ENCODE data around the gene FNIP1.
"Not testable (repeated sequence)": the region's sequence is repeated elsewhere in the genome, so short reads cannot be mapped to it uniquely, and the experiment has no call there.

FNIP1 gene

DNA sequence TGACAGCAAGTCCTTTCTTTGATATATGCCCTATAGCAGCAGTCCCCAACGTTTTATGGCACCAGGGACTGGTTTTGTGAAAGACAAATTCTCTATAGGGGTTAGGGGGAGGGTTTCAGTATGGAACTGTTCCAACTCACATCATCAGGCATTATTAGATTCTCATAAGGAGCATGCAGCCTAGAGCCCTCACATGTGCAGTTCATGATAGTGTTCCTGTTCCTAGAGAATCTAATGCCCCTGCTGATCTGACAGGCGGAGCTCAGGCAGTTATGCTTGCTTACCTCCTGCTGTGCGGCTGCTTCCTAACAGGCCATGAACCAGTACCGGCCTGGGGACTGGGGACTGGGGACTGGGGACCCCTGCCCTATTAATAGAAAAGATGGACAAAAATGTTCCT is 159.1 kb downstream of the FNIP1 start:
- no peak for DNase-seq (ENCODE audit: low spot score)

DNA sequence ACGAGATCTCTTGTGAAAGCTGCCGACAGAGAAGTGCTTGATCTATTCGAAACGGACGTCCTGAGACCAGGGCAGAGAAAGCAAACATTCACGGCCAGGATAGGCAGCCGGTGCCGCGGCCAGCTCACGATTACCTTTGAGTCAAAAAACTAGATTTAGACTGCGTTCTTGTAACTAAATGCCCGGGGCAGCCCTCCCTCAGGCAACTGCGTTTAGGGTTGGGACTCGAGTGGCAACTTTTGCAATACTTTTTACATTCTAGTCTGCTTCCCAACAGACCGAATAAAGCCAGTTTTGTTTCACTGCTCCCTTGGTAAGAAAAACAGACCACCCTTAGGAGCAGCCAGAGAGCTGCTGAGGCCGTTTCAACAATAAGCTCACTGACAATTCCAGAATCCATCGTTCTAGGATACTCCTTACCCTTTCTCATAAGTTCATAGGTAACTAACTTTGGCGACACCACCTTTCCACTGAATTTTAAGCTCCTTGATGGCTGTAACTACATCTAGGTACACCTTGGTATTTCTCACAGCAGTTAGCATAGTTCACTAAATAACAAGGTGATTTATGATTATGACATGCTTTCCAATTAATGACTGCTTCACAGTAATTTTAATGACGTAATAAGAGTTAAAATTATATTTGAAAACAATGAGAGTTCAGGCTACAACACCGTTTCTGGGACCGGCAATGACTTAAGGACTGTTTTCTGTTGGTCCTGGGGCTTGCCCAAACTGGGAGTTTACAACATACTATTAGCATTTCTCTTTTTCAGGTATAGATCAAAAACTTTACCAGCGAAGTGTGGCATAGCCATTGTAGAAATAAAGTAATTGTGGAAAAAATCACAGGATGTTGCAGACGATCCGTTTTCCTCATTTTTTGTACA is 160.9 kb downstream of the FNIP1 start:
- peak; percentile 8 for DNase-seq (ENCODE audit: low spot score)

DNA sequence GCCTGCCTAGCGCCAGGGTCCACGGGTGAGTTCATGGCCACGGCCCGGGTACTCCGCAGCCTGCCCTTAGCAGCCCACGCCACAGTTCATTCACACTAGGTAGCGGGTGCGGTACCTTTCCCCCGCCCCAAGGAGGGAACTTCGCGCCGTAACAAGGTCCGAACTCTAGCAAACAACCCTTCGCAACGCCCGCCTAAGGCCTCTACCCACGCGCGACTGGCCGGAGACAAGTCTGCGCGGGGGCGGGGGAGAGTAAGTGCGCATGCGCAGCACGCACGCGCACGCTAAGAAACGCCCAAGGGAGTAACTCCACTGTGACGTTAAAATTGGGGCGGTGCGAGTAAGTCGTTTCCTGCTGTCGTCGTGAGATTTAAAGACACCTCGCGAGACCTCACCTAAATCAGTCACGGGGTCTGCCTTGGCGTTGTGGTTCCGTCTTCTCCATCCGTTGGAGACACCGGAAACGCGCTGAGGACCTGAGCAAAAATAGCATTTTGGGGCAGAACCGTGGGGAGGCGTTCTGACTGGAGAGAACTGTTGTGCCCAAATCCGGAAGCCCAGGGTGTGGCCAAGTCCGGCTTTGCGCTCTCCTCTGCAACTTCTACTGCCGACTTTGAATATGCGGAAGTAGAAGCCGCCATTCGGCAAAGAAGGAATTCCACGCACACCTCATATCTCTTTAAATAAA is 161.7 kb downstream of the FNIP1 start, which contains the start of gene RAPGEF6:
Gene RAPGEF6 (minus strand): TSS at position 234 of the 688 bp plus-strand sequence. CDS start 199 bp downstream, at position 35.
- peak; percentile 93 for DNase-seq (ENCODE audit: low spot score)

DNA sequence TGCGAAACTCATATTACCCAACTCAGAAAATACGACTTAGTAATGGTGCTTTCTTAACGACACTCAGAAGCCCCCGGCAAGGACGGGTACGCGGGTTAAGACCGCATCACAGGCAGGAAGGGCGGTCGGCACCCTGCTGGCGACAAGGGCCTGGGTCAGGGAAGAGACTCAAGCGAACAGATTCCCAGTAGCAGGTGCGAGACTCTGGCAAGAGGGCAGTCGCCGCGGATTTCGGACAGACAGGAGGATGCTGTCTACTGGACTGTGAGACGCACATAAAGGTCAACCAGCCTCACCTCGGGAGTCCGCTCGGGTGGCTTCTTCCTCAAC is 162.2 kb downstream of the FNIP1 start:
- DNase-seq (ENCODE audit: low spot score): peak; percentile 27

DNA sequence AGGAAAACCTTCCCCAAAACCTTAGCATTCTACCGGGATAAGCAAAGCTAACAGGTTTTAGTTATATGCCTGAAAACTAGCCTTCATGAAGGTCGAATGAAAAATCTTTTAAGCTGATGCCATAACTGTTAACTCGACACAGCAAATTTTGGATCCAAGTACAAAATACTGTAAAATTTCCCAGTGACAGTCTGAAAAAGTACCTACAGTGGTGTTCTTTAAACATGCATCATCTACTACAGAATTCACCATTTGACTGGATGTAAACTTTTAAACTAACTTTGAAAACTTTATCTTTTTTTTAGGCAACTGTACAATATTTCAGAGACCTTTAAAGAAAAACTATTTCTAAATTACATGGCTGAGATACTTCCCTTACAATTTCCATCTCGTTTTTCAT is 162.6 kb downstream of the FNIP1 start:
- no peak for DNase-seq (ENCODE audit: low spot score)

DNA sequence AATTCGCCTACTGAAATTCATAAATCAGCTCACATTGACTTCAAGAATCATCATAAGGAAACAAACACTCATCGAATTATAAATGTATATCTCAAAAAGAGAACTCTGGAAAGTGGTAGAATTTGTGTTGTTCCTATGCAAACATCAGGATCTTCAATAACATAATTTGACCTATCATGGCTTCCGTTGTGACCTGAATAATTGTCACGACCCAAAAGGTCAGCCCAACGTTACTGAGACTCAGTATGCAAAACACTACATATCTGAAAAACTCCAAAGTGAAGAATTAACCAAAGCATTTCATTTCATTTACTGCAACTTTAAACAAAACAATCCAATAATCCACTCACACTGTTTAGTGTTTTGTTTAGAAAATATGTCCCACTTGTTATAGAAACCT is 163.0 kb downstream of the FNIP1 start:
- DNase-seq (ENCODE audit: low spot score): no peak

GRCh38 chr5:131630963-131631350 is 165.9 kb downstream of the FNIP1 start:
- DNase-seq (ENCODE audit: low spot score): no peak

GRCh38 chr5:131630208-131630962 is 166.4 kb downstream of the FNIP1 start:
- DNase-seq (ENCODE audit: low spot score): no peak

DNA sequence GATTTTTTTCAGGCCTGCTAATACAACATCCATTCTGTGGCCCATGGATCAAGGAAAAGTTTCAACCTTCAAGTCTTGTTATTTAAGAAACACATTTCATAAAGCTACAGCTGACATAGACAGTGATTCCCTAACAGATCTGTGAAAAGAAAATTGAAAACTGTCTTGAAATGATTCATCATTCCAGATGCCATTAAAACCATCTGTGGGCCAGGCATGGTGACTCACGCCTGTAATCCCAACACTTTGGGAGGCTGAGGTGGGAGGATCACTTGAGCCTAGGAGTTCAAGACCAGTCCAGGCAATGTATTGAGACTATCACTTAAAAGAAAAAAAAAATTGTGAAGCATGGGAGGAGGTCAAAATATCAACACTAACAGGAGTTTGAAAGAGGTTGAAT is 167.8 kb downstream of the FNIP1 start:
- DNase-seq (ENCODE audit: low spot score): no peak

DNA sequence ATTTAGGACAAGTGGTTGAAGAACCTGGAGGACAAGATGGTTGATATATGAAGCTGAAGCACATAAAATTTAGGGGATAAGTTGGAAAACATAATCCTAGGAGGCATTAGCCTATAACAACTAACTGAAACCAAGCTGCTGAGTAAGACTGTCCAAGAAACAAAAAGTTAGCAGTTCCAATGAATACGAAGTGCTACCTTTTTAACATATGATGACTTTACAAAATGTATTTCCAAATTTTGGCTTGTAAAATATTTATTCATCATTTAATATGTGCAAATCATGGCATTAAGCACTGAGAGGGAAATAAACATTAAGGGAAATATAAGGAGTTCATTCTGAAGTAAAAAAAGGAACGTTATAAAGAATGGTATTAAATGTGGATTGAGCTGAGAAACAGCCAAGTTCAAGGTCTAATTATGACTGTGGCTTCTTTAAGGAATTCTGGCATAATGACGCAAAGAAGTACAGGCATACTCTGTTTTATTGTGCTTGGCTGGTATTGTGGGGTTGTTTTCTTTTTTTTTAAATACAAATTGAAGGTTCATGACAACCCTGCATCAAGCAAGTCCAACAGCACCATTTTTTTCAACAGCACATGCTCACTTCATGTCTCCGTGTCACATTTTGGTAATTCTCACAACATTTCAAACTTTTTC is 169.5 kb downstream of the FNIP1 start:
- DNase-seq (ENCODE audit: low spot score): no peak

DNA sequence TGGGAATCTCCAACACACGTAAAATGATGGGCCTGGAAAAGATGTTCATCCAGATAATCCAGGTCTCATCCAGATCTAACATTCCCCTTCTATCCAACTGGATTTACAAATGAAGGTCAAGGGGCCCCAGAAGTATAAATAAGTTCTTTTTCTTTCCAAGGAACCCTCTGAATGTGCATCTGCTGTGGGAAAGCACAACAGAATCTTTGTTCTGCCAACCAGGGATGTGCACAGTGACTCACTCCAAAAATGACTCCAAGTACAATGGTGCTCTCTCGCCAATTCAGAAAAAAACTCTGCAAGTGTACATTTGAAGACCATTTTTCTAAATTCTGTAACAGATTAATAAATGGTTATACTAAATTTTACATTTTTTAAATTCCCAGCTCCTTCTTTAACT is 174.2 kb downstream of the FNIP1 start:
- DNase-seq (ENCODE audit: low spot score): peak; percentile 19

GRCh38 chr5:131621164-131621563 is 175.7 kb downstream of the FNIP1 start:
- not testable (repeated sequence) for DNase-seq (ENCODE audit: low spot score)

- DNase-seq (ENCODE audit: low spot score): no peak
These were observed 177.7 kb downstream of the FNIP1 start for GRCh38 chr5:131619102-131619501.

DNA sequence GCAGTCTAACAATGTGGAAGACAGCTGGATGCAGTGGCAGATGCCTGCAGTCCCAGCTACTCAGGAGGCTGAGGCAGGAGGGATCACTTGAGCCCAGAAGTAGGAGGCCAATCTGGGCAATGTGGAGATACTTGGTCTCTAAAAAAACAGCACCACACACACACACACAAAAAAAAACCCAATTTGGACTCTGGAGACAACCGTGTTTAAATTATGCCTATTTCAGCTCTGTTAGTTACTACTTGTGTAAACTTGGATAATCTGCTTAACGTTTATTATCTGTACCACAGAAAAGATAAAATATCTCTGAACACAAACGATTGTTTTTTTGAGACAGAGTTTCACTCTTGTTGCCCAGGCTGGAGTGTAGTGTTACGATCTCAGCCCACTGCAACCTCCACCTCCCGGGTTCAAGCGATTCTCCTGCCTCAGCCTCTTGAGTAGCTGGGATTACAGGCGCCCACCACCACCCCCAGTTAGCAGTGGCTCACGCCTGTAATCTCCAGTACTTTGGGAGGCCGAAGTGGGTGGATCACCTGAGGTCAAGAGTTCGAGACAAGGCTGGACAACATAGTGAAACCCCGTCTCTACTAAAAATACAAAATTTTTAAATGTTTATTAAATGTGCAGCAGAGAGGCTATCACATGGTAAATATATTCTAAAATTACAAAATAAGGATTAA is 179.5 kb downstream of the FNIP1 start:
- DNase-seq (ENCODE audit: low spot score): no peak

- no peak for DNase-seq (ENCODE audit: low spot score)
These were observed 180.9 kb downstream of the FNIP1 start for GRCh38 chr5:131615957-131616356.

DNA sequence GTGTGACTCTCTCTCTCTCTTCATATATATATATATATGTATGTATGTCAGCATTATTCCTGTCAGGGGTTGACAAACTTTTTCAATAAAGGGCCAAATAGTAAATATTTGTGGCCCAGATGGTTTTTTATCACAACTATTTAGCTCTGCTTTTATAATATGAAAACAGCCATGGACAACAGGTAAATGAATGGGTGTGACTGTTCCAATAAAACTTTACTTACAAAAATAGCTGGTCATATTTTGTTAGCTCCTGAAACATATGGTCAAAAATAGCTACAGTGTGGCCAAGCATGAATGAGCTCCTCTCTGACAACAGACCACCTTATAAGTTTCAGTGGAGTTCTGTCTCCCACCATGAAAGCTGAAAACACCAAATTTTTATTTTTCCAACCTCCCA is 183.4 kb downstream of the FNIP1 start:
- DNase-seq (ENCODE audit: low spot score): no peak

DNA sequence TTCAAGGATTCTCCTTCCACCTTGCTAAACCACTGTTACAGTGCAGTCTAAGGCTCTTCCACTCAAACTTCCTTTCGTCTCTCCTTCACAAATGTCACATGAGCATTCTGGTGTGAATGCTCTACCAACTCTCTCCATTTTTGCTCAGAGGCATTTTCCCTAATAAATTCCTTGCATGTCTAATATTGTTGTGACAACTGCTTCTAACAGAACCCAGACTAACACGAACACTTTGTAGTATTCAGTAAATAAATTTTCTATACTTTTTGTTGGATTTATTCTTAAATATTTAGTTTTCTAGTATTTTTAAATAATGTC is 185.8 kb downstream of the FNIP1 start:
- DNase-seq (ENCODE audit: low spot score): no peak

DNA sequence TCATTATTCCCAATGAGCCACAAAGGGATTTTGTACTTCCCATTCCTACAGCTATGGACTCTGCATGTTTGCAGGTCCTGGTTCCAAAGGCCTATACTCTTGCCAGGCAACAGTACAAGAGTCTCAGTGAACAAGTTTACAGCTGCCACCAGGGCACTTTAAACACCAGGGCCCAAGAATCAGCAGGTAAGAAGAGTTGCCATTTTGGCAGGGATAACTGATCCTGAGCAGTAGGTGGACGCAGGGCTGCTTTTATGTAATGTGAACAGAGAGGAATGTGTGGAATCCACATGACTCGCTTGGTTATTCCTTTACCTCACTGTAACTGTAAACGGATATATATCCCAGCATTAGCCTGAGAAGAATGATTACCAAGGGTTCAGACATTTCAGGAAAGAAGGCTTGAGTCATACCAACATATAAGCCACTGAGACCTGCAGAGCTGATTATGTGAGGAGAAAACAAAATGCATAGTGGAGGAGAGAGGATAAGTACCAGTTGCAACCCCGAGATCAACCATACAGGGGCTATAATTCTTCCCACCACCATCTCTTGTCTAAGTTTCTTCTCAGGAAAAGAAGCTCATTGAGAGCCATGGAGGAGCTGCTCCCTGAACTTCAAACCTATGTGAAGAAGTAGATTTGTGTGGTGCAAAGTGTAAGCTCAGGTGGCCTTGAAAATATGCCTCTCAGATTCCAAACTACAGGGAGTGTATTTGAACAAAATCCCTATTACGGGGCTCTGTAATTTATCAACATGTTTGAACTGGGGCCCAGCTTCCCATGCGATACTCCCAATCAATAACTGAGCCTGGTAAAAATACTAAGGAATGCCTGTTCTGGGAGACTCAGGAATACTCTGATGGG is 186.4 kb downstream of the FNIP1 start:
- DNase-seq (ENCODE audit: low spot score): peak; percentile 49

DNA sequence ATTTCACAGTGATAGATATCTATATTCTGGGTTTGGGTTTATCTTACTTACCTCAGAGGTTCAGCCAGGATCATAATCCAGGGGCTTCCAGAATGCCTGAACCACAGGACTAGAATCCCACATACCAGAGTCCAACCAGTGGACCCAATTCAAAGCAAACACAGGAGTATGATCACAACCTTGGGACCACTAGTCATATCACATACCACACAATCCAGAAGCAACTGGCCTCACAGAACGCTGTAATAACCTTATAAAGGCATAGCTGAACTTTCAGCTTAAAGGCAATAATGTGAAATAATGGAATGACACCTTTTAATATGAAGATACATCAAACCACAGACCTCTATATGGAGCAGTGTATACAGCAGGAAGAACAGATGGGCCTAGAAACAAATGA is 187.0 kb downstream of the FNIP1 start:
- peak; percentile 7 for DNase-seq (ENCODE audit: low spot score)

- no peak for DNase-seq (ENCODE audit: low spot score)
These were observed 188.2 kb downstream of the FNIP1 start for GRCh38 chr5:131608597-131608996.

Measured in AG08396 (cell line).